LNCaP clone FGC (cell line): ENCODE measurements around the gene ZNF710.
A peak's percentile ranks its signal among the peaks of the same experiment; 100 is the strongest.

ENCODE experiments used
- DNase-seq: peaks from one replicate; pipeline ENCODE4 v3.0.0-alpha.2; 2011; ENCODE audit warnings: low read depth
- H3K4me3 ChIP-seq: 2 replicates; pipeline ENCODE4 v1.5.1; 2011; ENCODE audit warnings: mild to moderate bottlenecking, low read depth, low read length, control low read depth
- CTCF ChIP-seq: IDR thresholded peaks from 2 replicates; pipeline ENCODE4 v1.5.1; 2012; ENCODE audit warnings: mild to moderate bottlenecking; ENCODE audit not compliant: control insufficient read depth, insufficient read depth; ENCODE audit errors: extremely low read depth

Gene ZNF710

GRCh38 chr15:90095521-90095959 is 94.4 kb downstream of the ZNF710 start:
- DNase-seq = peak; percentile 84
- peak overlapping the region; percentile 12; the same call in 1 of the 2 replicates for H3K4me3 ChIP-seq
- TF ChIP-seq CTCF = no peak

GRCh38 chr15:90097475-90097874 is 96.4 kb downstream of the ZNF710 start:
- no peak for TF ChIP-seq CTCF
- H3K4me3 ChIP-seq = no peak overlapping the region
- DNase-seq = no peak

GRCh38 chr15:90099072-90099867 is 98.1 kb downstream of the ZNF710 start:
- no peak for DNase-seq

GRCh38 chr15:90099868-90100831 is 99.0 kb downstream of the ZNF710 start:
- no peak for TF ChIP-seq CTCF
- DNase-seq = no peak
- no peak overlapping the region for H3K4me3 ChIP-seq

More at GRCh38 chr15:90099072-90099867, 98.1 kb downstream of the ZNF710 start:
- no peak overlapping the region for H3K4me3 ChIP-seq
- TF ChIP-seq CTCF = no peak

- no peak for DNase-seq
- TF ChIP-seq CTCF = no peak
- H3K4me3 ChIP-seq = peak overlapping the region; percentile 73
Measured at GRCh38 chr15:90101130-90101968, 100.2 kb downstream of the ZNF710 start.
